ENCODE measurements around the gene TSPAN16. TPM values are rescaled to one million over a fixed set of nuclear protein-coding genes. Genes with fewer than 3 reads are reported as not detected.

The TSPAN16 gene
- total RNA-seq, 5 donors from 2014 or later (not counting 1 experiment from before 2014, with no cell fraction given): not detected

- no peaks in the 10 kb centered on the region for H3K36me3 Mint-ChIP-seq
- CTCF ChIA-PET: interaction anchor here in 1 of 2 donors (0.7 kb wide), 1 partner anchor 73 kb away, joined by 4 read pairs; no protein-coding TSS in a partner anchor
Measured at GRCh38 chr19:11286312-11286974, 9.5 kb upstream of the TSPAN16 start.

GRCh38 chr19:11288349-11288748, 7.6 kb upstream of the TSPAN16 start:
- DNase-seq (no peak), ATAC-seq (replicated peaks in 1 of 4) (no peak)
- Histone ChIP-seq H3K9me3 (no peaks in the 10 kb centered on the region), H3K27ac (ENCODE audit: low read length) (no peak overlapping the region), H3K4me3 (ENCODE audit: control insufficient read depth in 1 of 2, extremely low read depth in 1 of 2, low read length in 1 of 2) (no peak overlapping the region), H3K27me3 (replicated peaks in 1 of 2; ENCODE audit: control insufficient read depth in 2 of 2, extremely low read depth in 1 of 2, insufficient read depth in 2 of 2, low read length in 1 of 2) (peaks cover 3 to 88% of the 10 kb centered on the region in 2 experiments), H3K36me3 (ENCODE audit: control insufficient read depth in 2 of 2, extremely low read depth in 1 of 2, insufficient read depth in 1 of 2, low read length in 1 of 2) (no peaks in the 10 kb centered on the region), H3K4me1 (ENCODE audit: control insufficient read depth in 1 of 2, extremely low read depth in 1 of 2, insufficient read depth in 2 of 2, low read length in 2 of 2) (peaks cover 0 to under 1% of the 10 kb centered on the region in 2 experiments)
- ChIA-PET CTCF (no interaction called here), POLR2A (no interaction called here)
- Mint-ChIP-seq H3K27ac (no peak overlapping the region), H3K4me3 (no peak overlapping the region), H3K27me3 (peaks cover 22 to 52% of the 10 kb centered on the region in 2 donors), H3K4me1 (peaks cover 0 to 1% (median 0%) of the 10 kb centered on the region in 3 donors), H3K9me3 (no peaks in the 10 kb centered on the region), H3K36me3 (no peaks in the 10 kb centered on the region)
- 70% methylated on average over 2 of the region's 7 CpGs for WGBS (ENCODE audit: insufficient coverage)

More at GRCh38 chr19:11286312-11286974, 9.5 kb upstream of the TSPAN16 start:
- H3K27me3 ChIP-seq (replicated peaks in 1 of 2; ENCODE audit: control insufficient read depth in 2 of 2, extremely low read depth in 1 of 2, insufficient read depth in 2 of 2, low read length in 1 of 2): peaks cover 7 to 90% of the 10 kb centered on the region in 2 experiments
- POLR2A ChIA-PET: no interaction called here
- H3K27ac ChIP-seq (ENCODE audit: low read length): no peak overlapping the region
- Mint-ChIP-seq H3K9me3 (no peaks in the 10 kb centered on the region), H3K4me1 (peaks cover 0 to 3% (median 0%) of the 10 kb centered on the region in 3 donors), H3K4me3 (no peak overlapping the region), H3K27ac (no peak overlapping the region), H3K27me3 (peaks cover 28 to 60% of the 10 kb centered on the region in 2 donors)
- no peak overlapping the region for H3K4me3 ChIP-seq (ENCODE audit: control insufficient read depth in 1 of 2, extremely low read depth in 1 of 2, low read length in 1 of 2)
- ATAC-seq (replicated peaks in 1 of 4) (no peak), DNase-seq (no peak)
- H3K36me3 ChIP-seq (ENCODE audit: control insufficient read depth in 2 of 2, extremely low read depth in 1 of 2, insufficient read depth in 1 of 2, low read length in 1 of 2): no peaks in the 10 kb centered on the region
- H3K4me1 ChIP-seq (ENCODE audit: control insufficient read depth in 1 of 2, extremely low read depth in 1 of 2, insufficient read depth in 2 of 2, low read length in 2 of 2): peaks cover 0 to 3% of the 10 kb centered on the region in 2 experiments
- 54% methylated on average over 3 of the region's 6 CpGs for WGBS (ENCODE audit: insufficient coverage)
- H3K9me3 ChIP-seq: no peaks in the 10 kb centered on the region

DNA sequence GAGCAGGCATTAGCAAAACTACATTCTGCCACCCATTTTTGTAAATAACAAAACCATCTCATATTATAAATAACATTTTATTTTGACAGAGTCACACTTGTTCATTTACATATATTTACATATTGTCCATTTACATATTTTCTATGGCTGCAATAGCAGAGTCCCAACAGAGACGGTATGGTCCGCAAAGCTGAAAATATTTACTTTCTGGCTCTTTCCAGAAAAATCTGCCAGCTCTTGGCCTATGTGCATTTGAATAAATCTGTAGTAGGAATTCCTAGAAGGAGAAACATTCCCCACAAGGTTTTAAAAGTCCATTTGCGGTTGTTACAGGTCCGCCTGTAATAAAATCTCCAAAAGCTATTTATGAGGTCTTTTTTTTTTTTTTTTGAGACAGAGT, 5.7 kb upstream of the TSPAN16 start:
- POLR2A ChIA-PET: no interaction called here
- Histone ChIP-seq H3K36me3 (ENCODE audit: control insufficient read depth in 2 of 2, extremely low read depth in 1 of 2, insufficient read depth in 1 of 2, low read length in 1 of 2) (no peaks in the 10 kb centered on the region), H3K27ac (ENCODE audit: low read length) (no peak overlapping the region), H3K4me1 (ENCODE audit: control insufficient read depth in 1 of 2, extremely low read depth in 1 of 2, insufficient read depth in 2 of 2, low read length in 2 of 2) (peaks cover 0 to 8% of the 10 kb centered on the region in 2 experiments), H3K27me3 (replicated peaks in 1 of 2; ENCODE audit: control insufficient read depth in 2 of 2, extremely low read depth in 1 of 2, insufficient read depth in 2 of 2, low read length in 1 of 2) (peaks cover 0 to 81% of the 10 kb centered on the region in 2 experiments), H3K4me3 (ENCODE audit: control insufficient read depth in 1 of 2, extremely low read depth in 1 of 2, low read length in 1 of 2) (no peak overlapping the region), H3K9me3 (no peaks in the 10 kb centered on the region)
- Mint-ChIP-seq H3K4me3 (no peak overlapping the region), H3K4me1 (peaks cover 5 to 9% (median 7%) of the 10 kb centered on the region in 3 donors), H3K36me3 (no peaks in the 10 kb centered on the region), H3K27me3 (peaks cover 22 to 44% of the 10 kb centered on the region in 2 donors), H3K27ac (no peak overlapping the region), H3K9me3 (no peaks in the 10 kb centered on the region)
- no peak for DNase-seq
- ATAC-seq (replicated peaks in 1 of 4): no peak
- WGBS (ENCODE audit: insufficient coverage): no CpG with 5 or more reads among the region's 4 CpGs
- CTCF ChIA-PET: interaction anchor here (0.6 kb wide), 2 partner anchors 10 kb away, joined by 4 to 14 read pairs; no protein-coding TSS in a partner anchor

DNA sequence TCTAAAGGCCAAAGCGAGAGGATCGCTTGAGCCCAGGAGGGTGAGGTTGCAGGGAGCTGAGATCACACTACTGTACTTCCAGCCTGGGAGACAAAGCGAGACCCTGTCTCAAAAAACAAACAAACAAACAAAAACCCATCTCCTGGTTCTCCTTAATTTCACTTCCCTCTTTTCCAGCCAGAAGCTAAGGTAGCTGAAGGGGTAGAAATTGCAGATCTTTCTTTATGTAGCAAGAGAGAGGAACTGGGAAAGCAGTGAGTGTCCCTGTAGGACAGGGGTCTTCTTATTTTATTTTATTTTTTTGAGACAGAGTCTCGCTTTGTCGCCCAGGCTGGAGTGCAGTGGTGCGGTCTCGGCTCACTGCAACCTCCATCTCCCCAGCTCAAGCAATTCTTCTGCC, 4.5 kb upstream of the TSPAN16 start:
- Mint-ChIP-seq H3K27ac (no peak overlapping the region), H3K36me3 (no peaks in the 10 kb centered on the region), H3K9me3 (no peaks in the 10 kb centered on the region), H3K4me3 (no peak overlapping the region), H3K4me1 (peaks cover 5 to 9% (median 7%) of the 10 kb centered on the region in 3 donors), H3K27me3 (peaks cover 22 to 44% of the 10 kb centered on the region in 2 donors)
- Histone ChIP-seq H3K27me3 (replicated peaks in 1 of 2; ENCODE audit: control insufficient read depth in 2 of 2, extremely low read depth in 1 of 2, insufficient read depth in 2 of 2, low read length in 1 of 2) (peaks cover 0 to 78% of the 10 kb centered on the region in 2 experiments), H3K9me3 (no peaks in the 10 kb centered on the region), H3K27ac (ENCODE audit: low read length) (no peak overlapping the region), H3K4me1 (ENCODE audit: control insufficient read depth in 1 of 2, extremely low read depth in 1 of 2, insufficient read depth in 2 of 2, low read length in 2 of 2) (peaks cover 0 to 8% of the 10 kb centered on the region in 2 experiments), H3K4me3 (ENCODE audit: control insufficient read depth in 1 of 2, extremely low read depth in 1 of 2, low read length in 1 of 2) (no peak overlapping the region), H3K36me3 (ENCODE audit: control insufficient read depth in 2 of 2, extremely low read depth in 1 of 2, insufficient read depth in 1 of 2, low read length in 1 of 2) (no peaks in the 10 kb centered on the region)
- DNase-seq: no peak
- POLR2A ChIA-PET: no interaction called here
- no CpG with 5 or more reads among the region's 7 CpGs for WGBS (ENCODE audit: insufficient coverage)
- CTCF ChIA-PET: interaction anchor here in 1 of 2 donors (0.7 kb wide), 1 partner anchor 99 kb away, joined by 3 read pairs; no protein-coding TSS in a partner anchor
- no peak for ATAC-seq (replicated peaks in 1 of 4)

DNA sequence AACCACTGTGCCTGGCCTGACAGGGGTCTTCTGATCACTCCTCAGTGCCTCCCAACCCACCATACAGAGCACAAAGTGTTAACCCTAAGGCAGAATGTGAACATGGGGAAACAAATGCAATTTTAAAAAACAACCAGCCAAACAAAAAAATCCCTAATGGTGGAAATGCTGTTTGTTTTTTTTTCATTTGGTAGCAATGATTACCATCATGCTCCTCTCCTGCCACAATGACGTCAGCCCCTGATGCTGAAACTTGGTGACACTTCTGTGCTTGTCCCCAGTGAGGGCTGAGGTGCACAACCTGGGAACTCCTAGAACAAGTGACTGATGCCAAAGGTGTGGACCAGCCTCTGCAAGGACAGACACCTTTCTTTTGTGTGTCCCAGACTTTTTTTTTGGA, 4.0 kb upstream of the TSPAN16 start:
- CTCF ChIA-PET: no interaction called here
- Mint-ChIP-seq H3K27ac (no peak overlapping the region), H3K9me3 (no peaks in the 10 kb centered on the region), H3K4me1 (peaks cover 5 to 9% (median 7%) of the 10 kb centered on the region in 3 donors), H3K27me3 (peaks cover 21 to 39% of the 10 kb centered on the region in 2 donors), H3K36me3 (no peaks in the 10 kb centered on the region), H3K4me3 (no peak overlapping the region)
- DNase-seq: peak in 1 of 35 experiments; percentile 2
- H3K4me3 ChIP-seq (ENCODE audit: control insufficient read depth in 1 of 2, extremely low read depth in 1 of 2, low read length in 1 of 2): no peak overlapping the region
- WGBS (ENCODE audit: insufficient coverage): 50% methylated on average over 1 of the region's 1 CpG
- no peaks in the 10 kb centered on the region for H3K9me3 ChIP-seq
- no peak for ATAC-seq (replicated peaks in 1 of 4)
- POLR2A ChIA-PET: no interaction called here
- peaks cover 0 to 74% of the 10 kb centered on the region in 2 experiments for H3K27me3 ChIP-seq (replicated peaks in 1 of 2; ENCODE audit: control insufficient read depth in 2 of 2, extremely low read depth in 1 of 2, insufficient read depth in 2 of 2, low read length in 1 of 2)
- H3K4me1 ChIP-seq (ENCODE audit: control insufficient read depth in 1 of 2, extremely low read depth in 1 of 2, insufficient read depth in 2 of 2, low read length in 2 of 2): peaks cover 0 to 8% of the 10 kb centered on the region in 2 experiments
- H3K27ac ChIP-seq (ENCODE audit: low read length): no peak overlapping the region
- H3K36me3 ChIP-seq (ENCODE audit: control insufficient read depth in 2 of 2, extremely low read depth in 1 of 2, insufficient read depth in 1 of 2, low read length in 1 of 2): no peaks in the 10 kb centered on the region

DNA sequence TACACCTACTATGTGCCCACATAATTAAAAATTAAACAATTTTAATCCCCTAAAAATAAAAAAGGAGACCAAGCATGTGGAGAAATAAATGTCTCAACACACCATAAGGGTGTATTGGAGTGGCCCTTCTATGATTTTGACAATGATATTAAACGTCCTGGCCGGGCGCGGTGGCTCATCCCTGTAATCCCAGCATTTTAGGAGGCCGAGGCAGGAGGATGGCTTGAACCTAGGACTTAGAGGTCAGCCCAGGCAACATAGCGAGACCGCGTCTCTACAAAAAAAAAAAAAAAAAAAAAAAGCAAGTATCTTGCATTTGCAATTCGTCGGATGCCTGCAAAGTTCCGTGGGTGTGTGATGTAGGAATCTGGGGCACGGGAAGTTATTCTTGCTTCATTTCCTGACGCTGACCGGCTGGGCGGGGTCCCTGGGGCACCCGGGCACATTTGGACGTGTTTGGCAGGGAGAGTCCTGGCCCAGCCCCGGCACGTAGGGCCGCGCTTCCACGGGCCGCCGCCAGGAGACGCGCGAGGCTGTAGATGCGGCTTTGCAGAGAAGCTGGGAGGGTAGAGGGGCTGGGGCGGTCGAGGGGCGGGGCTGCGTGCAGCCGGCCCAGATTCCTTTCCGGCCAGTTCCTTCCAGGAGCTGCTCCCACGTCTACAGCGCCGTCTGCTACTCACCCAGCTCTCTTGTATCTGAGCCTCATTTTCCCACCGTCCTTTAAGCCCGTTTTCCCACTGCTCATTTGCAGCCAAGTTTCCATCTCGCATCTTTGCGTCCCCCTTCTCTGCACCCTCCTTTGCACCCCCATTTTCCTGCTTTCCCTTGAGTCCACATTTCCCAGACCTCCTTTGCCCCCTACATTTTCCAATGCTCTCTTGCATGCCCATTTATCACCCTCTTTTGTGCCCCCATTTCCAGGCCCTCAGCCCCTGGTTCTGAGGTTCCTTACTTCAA, 2.2 kb upstream of the TSPAN16 start:
- Mint-ChIP-seq H3K27ac (no peak overlapping the region), H3K4me1 (peaks cover 5 to 9% (median 7%) of the 10 kb centered on the region in 3 donors), H3K4me3 (peak overlapping the region in 2 of 3 donors; percentile 24 to 41), H3K36me3 (no peaks in the 10 kb centered on the region), H3K9me3 (no peaks in the 10 kb centered on the region), H3K27me3 (peaks cover 13 to 33% of the 10 kb centered on the region in 2 donors)
- 6% methylated on average over 29 of the region's 41 CpGs for WGBS (ENCODE audit: insufficient coverage)
- peaks cover 0 to 8% of the 10 kb centered on the region in 2 experiments for H3K4me1 ChIP-seq (ENCODE audit: control insufficient read depth in 1 of 2, extremely low read depth in 1 of 2, insufficient read depth in 2 of 2, low read length in 2 of 2)
- H3K27me3 ChIP-seq (replicated peaks in 1 of 2; ENCODE audit: control insufficient read depth in 2 of 2, extremely low read depth in 1 of 2, insufficient read depth in 2 of 2, low read length in 1 of 2): peaks cover 0 to 57% of the 10 kb centered on the region in 2 experiments
- ChIA-PET POLR2A (no interaction called here), CTCF (interaction anchor here (0.5 to 1.1 kb wide), 8 partner anchors 14 to 1393 kb away, joined by 3 to 8 read pairs (median 5); no protein-coding TSS in a partner anchor)
- no peak overlapping the region for H3K27ac ChIP-seq (ENCODE audit: low read length)
- H3K4me3 ChIP-seq (ENCODE audit: control insufficient read depth in 1 of 2, extremely low read depth in 1 of 2, low read length in 1 of 2): no peak overlapping the region
- H3K9me3 ChIP-seq: no peaks in the 10 kb centered on the region
- no peaks in the 10 kb centered on the region for H3K36me3 ChIP-seq (ENCODE audit: control insufficient read depth in 2 of 2, extremely low read depth in 1 of 2, insufficient read depth in 1 of 2, low read length in 1 of 2)
- ATAC-seq (replicated peaks in 1 of 4) (peak; percentile 95 to 100 (median 98)), DNase-seq (peak; percentile 50 to 81 (median 70))

Measured in T-cell (primary cell).